Keratinocyte (primary cell): ENCODE measurements around the gene MX1. TPM values are rescaled to one million over a fixed set of nuclear protein-coding genes. Genes with fewer than 3 reads are reported as not detected.

Experiments
- DNase-seq: peaks from one replicate; pipeline ENCODE4 v3.0.0-alpha.2; 2011; ENCODE audit warnings: low read depth, missing footprints, low spot score
- FAIRE-seq: peaks from 2 replicates; lab custom pipeline; 2011; peaks lifted over from hg19 to GRCh38; lab: Jason Lieb, UNC
- H2AFZ ChIP-seq: 2 replicates; pipeline ENCODE4 v1.6.0; 2012; ENCODE audit warnings: low read length, control low read depth, inconsistent platforms; ENCODE audit not compliant: control insufficient read depth
- H3K27ac ChIP-seq: 2 replicates; pipeline ENCODE4 v1.5.1; 2011; ENCODE audit warnings: low read length; ENCODE audit not compliant: control insufficient read depth, insufficient read depth
- H3K27me3 ChIP-seq: 3 replicates; pipeline ENCODE4 v1.6.0; 2011; ENCODE audit warnings: low read length; ENCODE audit not compliant: control insufficient read depth, insufficient read depth; ENCODE audit errors: extremely low read depth
- H3K36me3 ChIP-seq, 2 experiments: 2 replicates in 1 of 2; 3 replicates in 1 of 2; pipeline ENCODE4 v1.5.1; 2011; ENCODE audit warnings: low read length in 2 of 2, mild to moderate bottlenecking in 1 of 2; ENCODE audit not compliant: control insufficient read depth in 2 of 2, insufficient read depth in 2 of 2; ENCODE audit errors: extremely low read depth in 1 of 2
- H3K4me1 ChIP-seq: 3 replicates; pipeline ENCODE4 v1.5.1; 2011; ENCODE audit warnings: low read length; ENCODE audit not compliant: control insufficient read depth, insufficient read depth; ENCODE audit errors: extremely low read depth
- H3K4me2 ChIP-seq: 3 replicates; pipeline ENCODE4 v1.6.0; 2011; ENCODE audit warnings: low read depth, low read length; ENCODE audit not compliant: control insufficient read depth, insufficient read depth; ENCODE audit errors: extremely low read depth
- H3K4me3 ChIP-seq, 3 experiments: fragments of 200-600 bp in 1 of 3; sonication (generic) in 1 of 3; 2 replicates in 2 of 3; 3 replicates in 1 of 3; pipeline ENCODE4 v1.5.1; 2011 to 2016; ENCODE audit warnings: low read length in 3 of 3, mild to moderate bottlenecking in 3 of 3, control low read depth in 2 of 3, inconsistent platforms in 1 of 3, low read depth in 1 of 3, mixed read lengths in 1 of 3, mixed run types in 1 of 3, moderate library complexity in 1 of 3; ENCODE audit not compliant: control insufficient read depth in 2 of 3, insufficient read depth in 2 of 3; ENCODE audit errors: extremely low read depth in 1 of 3
- H3K79me2 ChIP-seq: 2 replicates; pipeline ENCODE4 v1.6.0; 2012; ENCODE audit warnings: low read length; ENCODE audit not compliant: control insufficient read depth, insufficient read depth
- H3K9ac ChIP-seq: 3 replicates; pipeline ENCODE4 v1.6.0; 2011; ENCODE audit warnings: low read length; ENCODE audit not compliant: control insufficient read depth, insufficient read depth; ENCODE audit errors: extremely low read depth
- H3K9me1 ChIP-seq: 3 replicates; pipeline ENCODE4 v1.6.0; 2011; ENCODE audit warnings: low read length; ENCODE audit not compliant: control insufficient read depth, insufficient read depth; ENCODE audit errors: extremely low read depth
- H3K9me3 ChIP-seq: 2 replicates; pipeline ENCODE4 v1.5.1; 2012; ENCODE audit warnings: low read depth, low read length; ENCODE audit not compliant: control insufficient read depth
- H4K20me1 ChIP-seq: 3 replicates; pipeline ENCODE4 v1.6.0; 2011; ENCODE audit warnings: low read length; ENCODE audit not compliant: control insufficient read depth, insufficient read depth; ENCODE audit errors: extremely low read depth
- CTCF ChIP-seq, 3 experiments: IDR thresholded peaks in 1 of 3; conservative IDR thresholded peaks in 1 of 3; optimal IDR thresholded peaks in 1 of 3; 2 replicates in 2 of 3; 3 replicates in 1 of 3; pipeline versions ENCODE3 to v1.5.1; 2011; ENCODE audit warnings: low read length in 3 of 3, mild to moderate bottlenecking in 3 of 3, moderate library complexity in 2 of 3, control low read depth in 1 of 3, inconsistent platforms in 1 of 3; ENCODE audit not compliant: insufficient read depth in 2 of 3; ENCODE audit errors: extremely low read depth in 1 of 3
- EZH2 ChIP-seq: IDR thresholded peaks from one replicate; pipeline ENCODE4 v1.6.1; 2012; ENCODE audit warnings: inconsistent platforms, mild to moderate bottlenecking, low read length, moderate library complexity
- dilution Hi-C: fragments of 300-500 bp; cut with MboI; formaldehyde crosslinking; loops from one replicate; pipeline ENCODE4 v1.7.0; 2020; ENCODE audit warnings: low sequenced_read_pairs; ENCODE audit not compliant: extremely low pct_ligation_motif_present
- polyA plus RNA-seq, 5 experiments: library from polyadenylated mRNA; depleted of rRNA in 3 of 5; stranded (reverse) in 3 of 5; stranded (forward) in 1 of 5; unstranded in 1 of 5; fragments of >200 nt; gene quantifications; 1 replicate in 1 of 5; 2 replicates in 3 of 5; 3 replicates in 1 of 5; pipeline versions ENCODE4 v1.2.1 to v1.2.3, GENCODE V29; 2011 to 2012; ENCODE audit warnings: missing spikeins in 2 of 5, low read depth in 1 of 5, low replicate concordance in 1 of 5

MX1 gene
- polyA plus RNA-seq, 1 donor (not counting 4 experiments of a cell fraction or from before 2014, with no cell fraction given), result 151 TPM

GRCh38 chr21:41433566-41433965, 7.5 kb downstream of the MX1 start:
- FAIRE-seq (no peak), DNase-seq (no peak)
- Histone ChIP-seq H3K79me2 (no peaks in the 10 kb centered on the region), H4K20me1 (no peaks in the 10 kb centered on the region), H3K27me3 (no peaks in the 10 kb centered on the region), H3K9ac (no peak overlapping the region), H3K36me3 (peaks cover 19 to 54% of the 10 kb centered on the region in 2 experiments), H3K9me3 (no peaks in the 10 kb centered on the region), H3K4me1 (no peaks in the 10 kb centered on the region), H3K4me2 (no peak overlapping the region), H3K4me3 (no peak overlapping the region), H2AFZ (no peak overlapping the region), H3K27ac (no peak overlapping the region), H3K9me1 (no peaks in the 10 kb centered on the region)
- TF ChIP-seq CTCF (optimal IDR thresholded peaks at IDR 0.05 in 1 of 3, IDR thresholded peaks at IDR 0.05 in 1 of 3, conservative IDR thresholded peaks at IDR 0.05 in 1 of 3; ENCODE audit: extremely low read depth in 1 of 3, insufficient read depth in 2 of 3, low read length in 3 of 3) (no peak), EZH2 (no peak)
- dilution Hi-C loops, result no loop called here

GRCh38 chr21:41435706-41436105, 9.7 kb downstream of the MX1 start:
- no peaks in the 10 kb centered on the region for H4K20me1 ChIP-seq
- H3K27ac ChIP-seq, result no peak overlapping the region
- dilution Hi-C loops, result no loop called here
- no peak for FAIRE-seq
- H3K27me3 ChIP-seq, result no peaks in the 10 kb centered on the region
- H3K4me3 ChIP-seq, result no peak overlapping the region
- H3K36me3 ChIP-seq, result peaks cover 19 to 61% of the 10 kb centered on the region in 2 experiments
- H3K4me2 ChIP-seq, result no peak overlapping the region
- H3K9me1 ChIP-seq, result no peaks in the 10 kb centered on the region
- no peaks in the 10 kb centered on the region for H3K4me1 ChIP-seq
- no peak overlapping the region for H2AFZ ChIP-seq
- no peaks in the 10 kb centered on the region for H3K79me2 ChIP-seq
- TF ChIP-seq CTCF (optimal IDR thresholded peaks at IDR 0.05 in 1 of 3, IDR thresholded peaks at IDR 0.05 in 1 of 3, conservative IDR thresholded peaks at IDR 0.05 in 1 of 3; ENCODE audit: extremely low read depth in 1 of 3, insufficient read depth in 2 of 3, low read length in 3 of 3), result no peak
- no peak for TF ChIP-seq EZH2
- no peak for DNase-seq
- H3K9ac ChIP-seq, result no peak overlapping the region
- H3K9me3 ChIP-seq, result no peaks in the 10 kb centered on the region
